Endothelial cell (in vitro differentiated cells): ENCODE results near the gene EFS. TPM values are rescaled to one million over a fixed set of nuclear protein-coding genes. Genes with fewer than 3 reads are reported as not detected.

Experiments used
- DNase-seq: peaks from one replicate; pipeline ENCODE4 v3.0.0; 2021; ENCODE audit warnings: low spot score
- H3K27ac Mint-ChIP-seq: one replicate; pipeline ENCODE4 v1.8.0; 2021; ENCODE audit warnings: mixed read lengths, inconsistent platforms; ENCODE audit not compliant: unreplicated experiment
- H3K27me3 Mint-ChIP-seq: one replicate; pipeline ENCODE4 v1.8.0; 2021; ENCODE audit warnings: mild to moderate bottlenecking, moderate library complexity, mixed read lengths, inconsistent platforms; ENCODE audit not compliant: unreplicated experiment
- H3K36me3 Mint-ChIP-seq: one replicate; pipeline ENCODE4 v1.8.0; 2021; ENCODE audit warnings: mild to moderate bottlenecking, low read depth, mixed read lengths, inconsistent platforms; ENCODE audit not compliant: unreplicated experiment
- H3K4me1 Mint-ChIP-seq: one replicate; pipeline ENCODE4 v1.8.0; 2021; ENCODE audit warnings: mild to moderate bottlenecking, mixed read lengths, inconsistent platforms; ENCODE audit not compliant: unreplicated experiment
- H3K4me3 Mint-ChIP-seq: one replicate; pipeline ENCODE4 v1.8.0; 2021; ENCODE audit warnings: mild to moderate bottlenecking, mixed read lengths, inconsistent platforms; ENCODE audit not compliant: unreplicated experiment
- H3K9me3 Mint-ChIP-seq: one replicate; pipeline ENCODE4 v1.8.0; 2021; ENCODE audit warnings: mixed read lengths, inconsistent platforms; ENCODE audit not compliant: unreplicated experiment
- total RNA-seq: library from RNA; stranded (reverse); fragmentation: NEBNext Ultra II Directional; extraction: Animal tissue kit (Norgen Biotek cat#: 25700); gene quantifications from one replicate; pipeline ENCODE4 v1.2.1, GENCODE V29; 2021; ENCODE audit not compliant: unreplicated experiment
- TF ChIP-seq, protein P1 (sequence below): fragments of 200-600 bp; sonication (generic); IDR thresholded peaks from one replicate; pipeline ENCODE4 v1.5.0; 2021; ENCODE audit warnings: antibody characterized with exemption; ENCODE audit not compliant: unreplicated experiment

Gene EFS
- total RNA-seq, 1 donor from 2014 or later = 17.8 TPM

DNA sequence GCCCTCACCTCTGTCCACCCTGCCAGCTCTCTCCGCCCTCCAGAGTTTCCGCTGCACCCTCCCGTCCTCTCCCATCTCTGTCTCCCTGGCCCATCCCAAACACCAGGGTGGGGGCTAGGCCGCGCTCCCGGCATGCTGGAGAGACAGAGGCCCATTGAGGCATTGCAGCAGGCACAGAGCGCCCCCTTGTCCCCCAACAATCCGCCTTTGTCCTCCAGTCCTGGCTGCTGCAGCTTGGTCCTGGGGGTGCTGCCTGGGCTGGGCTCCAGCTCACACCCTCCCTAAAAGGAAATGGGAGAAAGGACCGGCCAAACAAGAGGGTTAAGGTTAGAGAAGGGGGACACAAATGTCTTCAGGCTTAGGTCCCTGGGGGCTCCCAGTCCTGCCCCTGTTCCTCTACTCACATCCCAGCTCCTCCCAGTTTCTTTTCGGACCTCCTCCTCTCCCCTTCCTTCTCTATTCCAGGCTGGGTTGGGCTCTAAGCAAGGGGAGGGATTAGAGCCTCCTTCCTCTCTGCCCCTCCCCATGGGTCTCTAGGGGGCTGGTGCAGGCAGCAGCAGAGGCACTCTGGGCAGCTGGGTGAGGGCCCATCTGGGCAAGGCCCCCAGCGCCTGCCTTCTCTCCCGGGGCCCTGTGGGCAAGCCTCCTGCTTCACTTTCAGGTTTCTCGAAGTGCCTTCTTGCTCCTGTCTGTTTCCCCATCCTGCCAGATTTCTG is 11.7 kb upstream of the EFS start, which contains the start of gene CMTM5:
TSS of gene CMTM5 (plus strand) at position 565 of the 716 bp plus-strand sequence. CDS start 206 bp downstream, outside the sequence.
- Mint-ChIP-seq H3K27ac (no peak within 1 kb of the TSS), H3K4me3 (no peak within 1 kb of the TSS), H3K27me3 (peaks cover 7% of the 10 kb centered on the region), H3K36me3 (no peaks in the 10 kb centered on the region), H3K9me3 (no peaks in the 10 kb centered on the region), H3K4me1 (peaks cover 15% of the 10 kb centered on the region)
- no peak for DNase-seq
- TF ChIP-seq, protein P1, sequence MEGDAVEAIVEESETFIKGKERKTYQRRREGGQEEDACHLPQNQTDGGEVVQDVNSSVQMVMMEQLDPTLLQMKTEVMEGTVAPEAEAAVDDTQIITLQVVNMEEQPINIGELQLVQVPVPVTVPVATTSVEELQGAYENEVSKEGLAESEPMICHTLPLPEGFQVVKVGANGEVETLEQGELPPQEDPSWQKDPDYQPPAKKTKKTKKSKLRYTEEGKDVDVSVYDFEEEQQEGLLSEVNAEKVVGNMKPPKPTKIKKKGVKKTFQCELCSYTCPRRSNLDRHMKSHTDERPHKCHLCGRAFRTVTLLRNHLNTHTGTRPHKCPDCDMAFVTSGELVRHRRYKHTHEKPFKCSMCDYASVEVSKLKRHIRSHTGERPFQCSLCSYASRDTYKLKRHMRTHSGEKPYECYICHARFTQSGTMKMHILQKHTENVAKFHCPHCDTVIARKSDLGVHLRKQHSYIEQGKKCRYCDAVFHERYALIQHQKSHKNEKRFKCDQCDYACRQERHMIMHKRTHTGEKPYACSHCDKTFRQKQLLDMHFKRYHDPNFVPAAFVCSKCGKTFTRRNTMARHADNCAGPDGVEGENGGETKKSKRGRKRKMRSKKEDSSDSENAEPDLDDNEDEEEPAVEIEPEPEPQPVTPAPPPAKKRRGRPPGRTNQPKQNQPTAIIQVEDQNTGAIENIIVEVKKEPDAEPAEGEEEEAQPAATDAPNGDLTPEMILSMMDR = no peak

DNA sequence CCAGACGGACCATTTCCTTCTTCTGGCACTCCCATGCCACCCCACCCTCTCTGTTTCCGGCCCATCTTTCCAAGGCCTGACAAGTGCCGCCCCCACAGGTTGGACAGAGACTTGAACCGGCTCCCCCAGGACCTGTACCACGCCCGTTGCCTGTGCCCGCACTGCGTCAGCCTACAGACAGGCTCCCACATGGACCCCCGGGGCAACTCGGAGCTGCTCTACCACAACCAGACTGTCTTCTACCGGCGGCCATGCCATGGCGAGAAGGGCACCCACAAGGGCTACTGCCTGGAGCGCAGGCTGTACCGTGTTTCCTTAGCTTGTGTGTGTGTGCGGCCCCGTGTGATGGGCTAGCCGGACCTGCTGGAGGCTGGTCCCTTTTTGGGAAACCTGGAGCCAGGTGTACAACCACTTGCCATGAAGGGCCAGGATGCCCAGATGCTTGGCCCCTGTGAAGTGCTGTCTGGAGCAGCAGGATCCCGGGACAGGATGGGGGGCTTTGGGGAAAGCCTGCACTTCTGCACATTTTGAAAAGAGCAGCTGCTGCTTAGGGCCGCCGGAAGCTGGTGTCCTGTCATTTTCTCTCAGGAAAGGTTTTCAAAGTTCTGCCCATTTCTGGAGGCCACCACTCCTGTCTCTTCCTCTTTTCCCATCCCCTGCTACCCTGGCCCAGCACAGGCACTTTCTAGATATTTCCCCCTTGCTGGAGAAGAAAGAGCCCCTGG is 10.7 kb upstream of the EFS start:
- DNase-seq = no peak
- Mint-ChIP-seq H3K4me3 (no peak overlapping the region), H3K27me3 (peaks cover 7% of the 10 kb centered on the region), H3K27ac (no peak overlapping the region), H3K4me1 (peaks cover 8% of the 10 kb centered on the region), H3K9me3 (no peaks in the 10 kb centered on the region), H3K36me3 (no peaks in the 10 kb centered on the region)
- TF ChIP-seq, protein P1 = no peak

GRCh38 chr14:23373041-23373440 is 8.1 kb upstream of the EFS start:
- DNase-seq = no peak
- peaks cover 5% of the 10 kb centered on the region for H3K4me1 Mint-ChIP-seq
- H3K27me3 Mint-ChIP-seq = peaks cover 11% of the 10 kb centered on the region
- no peaks in the 10 kb centered on the region for H3K36me3 Mint-ChIP-seq
- no peak overlapping the region for H3K27ac Mint-ChIP-seq
- no peak overlapping the region for H3K4me3 Mint-ChIP-seq
- no peaks in the 10 kb centered on the region for H3K9me3 Mint-ChIP-seq
- TF ChIP-seq, protein P1 = no peak

DNA sequence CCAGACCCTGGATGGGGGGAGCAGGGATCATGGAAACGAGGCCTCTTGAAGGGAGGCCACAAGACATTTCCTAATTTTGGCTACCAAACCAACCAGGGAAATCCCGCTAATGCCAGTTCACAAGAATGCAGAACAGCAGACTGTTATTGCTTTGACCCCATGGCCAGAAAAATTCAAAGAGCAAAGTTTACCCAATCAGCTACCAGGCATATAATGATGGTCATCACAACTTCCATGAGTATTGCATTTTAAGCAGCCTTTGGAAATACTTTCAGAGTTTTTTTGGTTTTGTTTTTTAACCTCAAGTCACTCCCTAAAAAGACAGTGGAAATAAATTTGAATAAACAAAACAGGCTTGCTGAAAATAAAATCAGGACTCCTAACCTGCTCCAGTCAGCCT is 7.5 kb upstream of the EFS start, which contains the start of gene IL25:
TSS of gene IL25 (plus strand) at position 301 of the 400 bp plus-strand sequence.
- Mint-ChIP-seq H3K9me3 (no peaks in the 10 kb centered on the region), H3K27me3 (peaks cover 11% of the 10 kb centered on the region), H3K36me3 (no peaks in the 10 kb centered on the region), H3K4me3 (no peak within 1 kb of the TSS), H3K27ac (no peak within 1 kb of the TSS), H3K4me1 (peaks cover 8% of the 10 kb centered on the region)
- TF ChIP-seq, protein P1 = no peak
- no peak for DNase-seq

DNA sequence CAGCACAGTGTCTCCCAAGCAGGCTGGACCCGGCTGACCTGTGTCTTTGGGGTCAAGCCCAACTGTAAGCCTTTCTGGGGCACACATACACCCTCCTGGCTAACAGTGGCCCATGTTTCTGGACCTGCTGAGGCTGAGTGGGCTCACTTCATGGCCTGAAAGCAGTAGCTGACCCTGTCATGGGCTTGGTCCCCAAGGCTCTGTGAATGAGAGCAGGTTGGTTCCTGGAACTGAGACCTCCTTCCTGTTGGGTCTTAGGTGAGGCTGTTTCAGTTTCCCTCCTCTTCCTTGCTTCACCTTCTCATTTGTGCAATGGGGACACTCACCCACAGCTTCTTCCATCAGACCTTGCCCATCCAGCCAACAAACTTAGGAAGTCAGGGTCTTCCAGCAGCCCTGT is 6.9 kb upstream of the EFS start:
- no peak overlapping the region for H3K27ac Mint-ChIP-seq
- no peak overlapping the region for H3K4me3 Mint-ChIP-seq
- H3K27me3 Mint-ChIP-seq = peaks cover 14% of the 10 kb centered on the region

More for the DNA sequence above, 6.9 kb upstream of the EFS start:
- peaks cover 2% of the 10 kb centered on the region for H3K36me3 Mint-ChIP-seq
- H3K9me3 Mint-ChIP-seq = no peaks in the 10 kb centered on the region
- peaks cover 11% of the 10 kb centered on the region for H3K4me1 Mint-ChIP-seq
- TF ChIP-seq, protein P1 = no peak
- no peak for DNase-seq
